ENCODE measurements around the gene OR2W1.

OR2W1 gene

GRCh38 chr6:28995093-28995650 lies 49.8 kb downstream of the OR2W1 start:
- no peak for DNase-seq

All from MV-4-11 (cell line).